NB4 (cell line): ENCODE data around the gene EEF1AKMT4.

Experiments
- CTCF ChIP-seq: IDR thresholded peaks from one replicate; pipeline ENCODE4 v1.5.1; 2012; ENCODE audit warnings: low read depth, low read length
- MAX ChIP-seq: IDR thresholded peaks from 2 replicates; pipeline ENCODE4 v1.6.1; 2011; ENCODE audit warnings: low read depth, low read length

- TF ChIP-seq CTCF (no peak), MAX (no peak)
Observed at GRCh38 chr3:184255291-184256039, 6.0 kb downstream of the EEF1AKMT4 start.
